Endodermal cell (in vitro differentiated cells): ENCODE data around the gene STON2. TPM values are rescaled to one million over a fixed set of nuclear protein-coding genes. Genes with fewer than 3 reads are reported as not detected.

Experiments
- DNase-seq: peaks from one replicate; pipeline ENCODE4 v3.0.0-alpha.2; 2017
- H3K27ac ChIP-seq: 2 replicates; pipeline ENCODE4 v1.5.1; 2013; ENCODE audit warnings: mild to moderate bottlenecking, low read depth, low read length, moderate library complexity
- H3K27me3 ChIP-seq: 2 replicates; pipeline ENCODE4 v1.6.1; 2013; ENCODE audit warnings: mild to moderate bottlenecking, low read length, moderate library complexity; ENCODE audit not compliant: insufficient read depth, control insufficient read depth, poor library complexity, severe bottlenecking
- H3K36me3 ChIP-seq: 2 replicates; pipeline ENCODE4 v1.7.0; 2013; ENCODE audit warnings: mild to moderate bottlenecking, low read length, moderate library complexity; ENCODE audit not compliant: control insufficient read depth, insufficient read depth
- H3K4me1 ChIP-seq: one replicate; pipeline ENCODE4 v1.7.0; 2013; ENCODE audit warnings: low read length; ENCODE audit not compliant: control insufficient read depth, insufficient read depth
- H3K4me3 ChIP-seq: 2 replicates; pipeline ENCODE4 v1.5.1; 2013; ENCODE audit warnings: mild to moderate bottlenecking, low read length, moderate library complexity
- H3K9ac ChIP-seq: 2 replicates; pipeline ENCODE4 v1.6.1; 2013; ENCODE audit warnings: mild to moderate bottlenecking, low read length, moderate library complexity; ENCODE audit not compliant: poor library complexity, severe bottlenecking; ENCODE audit errors: extremely low read depth
- H3K9me3 ChIP-seq: 2 replicates; pipeline ENCODE4 v1.6.1; 2013; ENCODE audit warnings: mild to moderate bottlenecking, low read length, moderate library complexity; ENCODE audit not compliant: control insufficient read depth
- H3K27ac Mint-ChIP-seq: 2 replicates; pipeline ENCODE4 v1.8.0; 2020; ENCODE audit warnings: mixed read lengths
- H3K27me3 Mint-ChIP-seq: 2 replicates; pipeline ENCODE4 v1.8.0; 2021; ENCODE audit warnings: mild to moderate bottlenecking, mixed read lengths; ENCODE audit not compliant: insufficient read depth
- H3K36me3 Mint-ChIP-seq: 2 replicates; pipeline ENCODE4 v1.8.0; 2020; ENCODE audit warnings: low read depth, mixed read lengths
- H3K4me1 Mint-ChIP-seq: 2 replicates; pipeline ENCODE4 v1.8.0; 2020; ENCODE audit warnings: mixed read lengths
- H3K4me3 Mint-ChIP-seq: 2 replicates; pipeline ENCODE4 v1.8.0; 2020; ENCODE audit warnings: mild to moderate bottlenecking, moderate library complexity, mixed read lengths
- H3K9me3 Mint-ChIP-seq: 2 replicates; pipeline ENCODE4 v1.8.0; 2020; ENCODE audit warnings: mild to moderate bottlenecking, mixed read lengths
- CTCF ChIP-seq: fragments of 200-600 bp; sonication (generic); conservative IDR thresholded peaks from 2 replicates; pipeline ENCODE4 v1.5.0; 2021; ENCODE audit warnings: antibody characterized with exemption, mild to moderate bottlenecking
- WGBS, 2 experiments: methylation state at CpG; one replicate each; pipeline versions ENCODE4 v1.1.5 to v1.1.7; 2013; ENCODE audit warnings: missing lambda C conversion rate in 2 of 2, mixed read lengths in 1 of 2; ENCODE audit not compliant: insufficient coverage in 1 of 2, insufficient read length in 1 of 2; 5-methylcytosine and 5-hydroxymethylcytosine counted together
- total RNA-seq, 2 donors: library from RNA; stranded (reverse); fragmentation: NEBNext Ultra II Directional in 1 of 2; extraction: Animal tissue kit (Norgen Biotek cat#: 25700) in 1 of 2; gene quantifications; 2 replicates in 1 of 2; 3 replicates in 1 of 2; pipeline ENCODE4 v1.2.1, GENCODE V29; 2021

STON2 gene
- total RNA-seq, 2 donors from 2014 or later: 37.2 to 43.9 TPM

DNA sequence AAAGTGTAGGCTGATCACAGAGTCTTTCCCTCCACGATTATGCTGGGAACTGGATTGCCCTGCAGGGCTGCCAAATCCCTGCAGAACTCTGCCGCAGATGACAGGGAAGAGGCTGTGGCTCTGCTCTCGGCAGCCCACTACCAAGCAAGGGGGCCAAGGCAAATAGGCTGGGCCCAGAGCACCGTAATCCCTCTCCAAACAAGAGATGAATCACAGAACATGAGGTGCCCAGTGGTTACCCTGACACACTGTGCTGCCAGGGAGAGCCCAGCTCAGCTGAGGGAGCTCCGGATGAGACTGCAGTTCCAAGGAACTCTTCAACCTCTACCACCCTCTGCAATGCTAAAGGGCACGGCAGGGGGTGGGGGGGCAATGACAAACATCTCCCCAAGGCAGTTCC, 33.9 kb downstream of the STON2 start:
- H3K27me3 ChIP-seq: no peaks in the 10 kb centered on the region
- no peaks in the 10 kb centered on the region for H3K9me3 Mint-ChIP-seq
- H3K27ac Mint-ChIP-seq: peak overlapping the region; percentile 24
- H3K4me3 Mint-ChIP-seq: no peak overlapping the region
- H3K4me1 ChIP-seq: peaks cover 7% of the 10 kb centered on the region
- no peaks in the 10 kb centered on the region for H3K27me3 Mint-ChIP-seq
- H3K9ac ChIP-seq: no peak overlapping the region
- TF ChIP-seq CTCF: no peak
- no peaks in the 10 kb centered on the region for H3K36me3 Mint-ChIP-seq
- peak; percentile 60 for DNase-seq
- peak overlapping the region; percentile 16 for H3K27ac ChIP-seq
- peaks cover 14% of the 10 kb centered on the region for H3K4me1 Mint-ChIP-seq
- H3K36me3 ChIP-seq: no peaks in the 10 kb centered on the region
- H3K4me3 ChIP-seq: no peak overlapping the region
- 53 to 70% methylated on average over 3 to 6 of the region's 6 CpGs for WGBS, 2 experiments
- no peaks in the 10 kb centered on the region for H3K9me3 ChIP-seq

DNA sequence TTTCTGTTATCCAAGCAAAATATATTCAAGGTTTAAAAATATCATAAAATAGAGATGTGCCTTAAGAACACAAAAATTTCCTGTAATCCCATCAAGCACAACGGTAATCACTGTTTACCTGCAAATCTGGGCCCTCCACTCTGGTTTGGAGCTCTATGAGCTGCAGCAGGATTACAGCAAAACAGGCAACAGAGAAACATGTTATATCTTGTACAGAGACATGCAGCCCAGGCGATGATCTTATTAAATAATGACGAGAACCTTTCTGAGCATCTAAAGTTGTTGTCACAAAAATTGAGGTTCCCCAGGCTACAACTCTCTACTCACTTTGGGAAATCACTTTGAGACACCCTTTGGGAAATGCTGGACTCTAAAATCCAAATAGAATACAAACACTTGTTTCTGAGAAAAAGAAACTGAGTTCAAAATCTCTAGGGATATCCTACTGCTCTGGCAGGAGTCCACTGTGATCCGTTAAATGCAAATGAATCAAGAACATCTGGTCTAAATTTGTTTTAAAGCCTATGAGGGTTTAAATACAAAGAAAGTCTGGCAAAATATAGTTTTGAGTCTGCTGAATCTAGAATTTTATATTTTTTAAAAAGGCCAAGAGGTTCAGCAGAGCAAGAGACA, 36.3 kb downstream of the STON2 start:
- Histone ChIP-seq H3K27me3 (no peaks in the 10 kb centered on the region), H3K36me3 (no peaks in the 10 kb centered on the region), H3K9me3 (no peaks in the 10 kb centered on the region), H3K4me1 (peaks cover 7% of the 10 kb centered on the region), H3K4me3 (no peak overlapping the region), H3K27ac (no peak overlapping the region), H3K9ac (no peak overlapping the region)
- no peak for DNase-seq
- Mint-ChIP-seq H3K36me3 (no peaks in the 10 kb centered on the region), H3K27me3 (no peaks in the 10 kb centered on the region), H3K9me3 (no peaks in the 10 kb centered on the region), H3K4me1 (peaks cover 12% of the 10 kb centered on the region), H3K27ac (no peak overlapping the region), H3K4me3 (no peak overlapping the region)
- WGBS, 2 experiments: 91 to 98% methylated on average over 4 of the region's 4 CpGs
- no peak for TF ChIP-seq CTCF

DNA sequence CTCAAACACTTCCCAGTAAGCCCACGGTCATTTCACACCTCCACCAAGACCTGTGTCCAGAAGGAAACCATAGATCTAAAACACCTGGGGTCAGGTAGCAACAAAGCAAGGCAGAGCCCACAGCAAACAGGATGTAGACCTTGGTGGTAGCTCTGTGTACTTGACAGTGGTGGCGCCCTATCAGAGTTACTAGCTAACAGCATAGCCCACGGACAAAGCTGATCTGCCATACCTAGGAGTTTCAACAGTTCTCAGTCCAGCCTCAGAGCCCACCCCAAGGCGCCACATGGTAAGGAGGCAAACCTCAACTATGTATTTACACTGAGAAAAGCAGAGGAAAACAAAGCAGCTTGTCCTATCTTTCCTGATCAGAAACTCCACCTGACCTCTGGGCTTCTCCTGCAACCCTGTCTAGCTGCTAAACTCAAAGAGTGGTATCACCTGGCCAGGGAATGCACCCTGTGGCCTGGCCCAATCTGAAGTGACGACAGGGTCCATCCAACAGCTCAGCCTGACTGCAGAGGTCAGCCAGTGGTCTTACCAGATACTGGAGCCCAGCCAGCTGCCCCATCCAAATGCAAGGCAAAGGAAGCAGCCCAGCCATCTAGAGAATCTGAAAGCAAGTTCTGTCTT, 46.3 kb downstream of the STON2 start:
- Histone ChIP-seq H3K36me3 (no peaks in the 10 kb centered on the region), H3K27me3 (no peaks in the 10 kb centered on the region), H3K4me1 (no peaks in the 10 kb centered on the region), H3K9ac (no peak overlapping the region), H3K4me3 (no peak overlapping the region), H3K9me3 (peaks cover 19% of the 10 kb centered on the region), H3K27ac (no peak overlapping the region)
- DNase-seq: no peak
- no peaks in the 10 kb centered on the region for H3K27me3 Mint-ChIP-seq
- H3K4me3 Mint-ChIP-seq: no peak overlapping the region
- TF ChIP-seq CTCF: no peak
- no peak overlapping the region for H3K27ac Mint-ChIP-seq
- WGBS, 2 experiments: 89 to 100% methylated on average over 3 to 5 of the region's 5 CpGs
- H3K36me3 Mint-ChIP-seq: peaks cover 6% of the 10 kb centered on the region
- H3K4me1 Mint-ChIP-seq: peaks cover 8% of the 10 kb centered on the region
- H3K9me3 Mint-ChIP-seq: peaks cover 27% of the 10 kb centered on the region
